ENCODE results near the gene PDE6B.

PDE6B gene

DNA sequence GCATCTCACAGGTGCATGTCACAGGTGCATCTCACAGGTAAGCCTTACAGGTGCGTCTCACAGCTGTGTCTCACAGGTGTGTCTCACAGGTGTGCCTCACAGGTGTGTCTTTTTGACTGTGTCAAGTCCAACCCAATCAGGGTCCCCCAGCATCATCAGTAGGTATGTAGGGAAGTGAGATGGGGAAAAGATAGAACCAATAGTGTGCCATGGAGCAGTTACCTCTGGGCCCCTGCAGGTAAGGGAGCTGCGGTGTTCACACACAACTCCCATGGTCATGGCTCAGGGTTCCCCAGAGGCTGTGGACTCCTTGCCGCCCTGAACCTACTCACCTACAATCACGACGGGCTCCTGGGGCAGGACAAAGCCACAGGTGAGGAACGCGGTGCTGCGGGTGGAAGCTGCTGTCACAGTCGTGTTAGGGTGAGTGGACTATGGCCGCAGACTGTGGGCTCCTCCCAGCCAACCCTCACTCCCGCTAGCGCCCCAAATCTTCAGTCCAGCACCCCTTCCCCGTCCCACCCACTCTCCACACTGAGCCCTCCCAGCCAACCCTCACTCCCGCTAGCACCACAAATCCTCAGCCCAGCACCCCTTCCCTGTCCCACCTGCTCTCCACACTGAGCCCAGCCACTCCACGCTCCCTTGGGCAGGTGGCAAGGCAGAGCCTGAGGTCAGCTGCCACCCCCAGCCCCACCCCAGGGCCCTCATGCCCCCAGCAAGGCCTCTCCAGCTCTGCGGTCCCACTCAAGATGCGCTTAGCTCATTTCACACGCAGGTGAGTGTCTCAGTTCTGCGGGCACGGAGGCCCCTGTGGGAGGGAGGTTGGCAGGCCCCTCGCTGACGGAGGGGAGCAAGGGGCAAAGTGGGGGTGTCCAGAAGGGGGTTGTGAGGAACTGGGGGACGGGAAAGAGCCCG is 2.1 kb upstream of the PDE6B start:
- TF ChIP-seq, protein P1, sequence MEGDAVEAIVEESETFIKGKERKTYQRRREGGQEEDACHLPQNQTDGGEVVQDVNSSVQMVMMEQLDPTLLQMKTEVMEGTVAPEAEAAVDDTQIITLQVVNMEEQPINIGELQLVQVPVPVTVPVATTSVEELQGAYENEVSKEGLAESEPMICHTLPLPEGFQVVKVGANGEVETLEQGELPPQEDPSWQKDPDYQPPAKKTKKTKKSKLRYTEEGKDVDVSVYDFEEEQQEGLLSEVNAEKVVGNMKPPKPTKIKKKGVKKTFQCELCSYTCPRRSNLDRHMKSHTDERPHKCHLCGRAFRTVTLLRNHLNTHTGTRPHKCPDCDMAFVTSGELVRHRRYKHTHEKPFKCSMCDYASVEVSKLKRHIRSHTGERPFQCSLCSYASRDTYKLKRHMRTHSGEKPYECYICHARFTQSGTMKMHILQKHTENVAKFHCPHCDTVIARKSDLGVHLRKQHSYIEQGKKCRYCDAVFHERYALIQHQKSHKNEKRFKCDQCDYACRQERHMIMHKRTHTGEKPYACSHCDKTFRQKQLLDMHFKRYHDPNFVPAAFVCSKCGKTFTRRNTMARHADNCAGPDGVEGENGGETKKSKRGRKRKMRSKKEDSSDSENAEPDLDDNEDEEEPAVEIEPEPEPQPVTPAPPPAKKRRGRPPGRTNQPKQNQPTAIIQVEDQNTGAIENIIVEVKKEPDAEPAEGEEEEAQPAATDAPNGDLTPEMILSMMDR (conservative IDR thresholded peaks at IDR 0.05; ENCODE audit: low read length): no peak
- H3K4me3 ChIP-seq (ENCODE audit: low read length): no peak overlapping the region
- DNase-seq (ENCODE audit: low read depth): no peak

DNA sequence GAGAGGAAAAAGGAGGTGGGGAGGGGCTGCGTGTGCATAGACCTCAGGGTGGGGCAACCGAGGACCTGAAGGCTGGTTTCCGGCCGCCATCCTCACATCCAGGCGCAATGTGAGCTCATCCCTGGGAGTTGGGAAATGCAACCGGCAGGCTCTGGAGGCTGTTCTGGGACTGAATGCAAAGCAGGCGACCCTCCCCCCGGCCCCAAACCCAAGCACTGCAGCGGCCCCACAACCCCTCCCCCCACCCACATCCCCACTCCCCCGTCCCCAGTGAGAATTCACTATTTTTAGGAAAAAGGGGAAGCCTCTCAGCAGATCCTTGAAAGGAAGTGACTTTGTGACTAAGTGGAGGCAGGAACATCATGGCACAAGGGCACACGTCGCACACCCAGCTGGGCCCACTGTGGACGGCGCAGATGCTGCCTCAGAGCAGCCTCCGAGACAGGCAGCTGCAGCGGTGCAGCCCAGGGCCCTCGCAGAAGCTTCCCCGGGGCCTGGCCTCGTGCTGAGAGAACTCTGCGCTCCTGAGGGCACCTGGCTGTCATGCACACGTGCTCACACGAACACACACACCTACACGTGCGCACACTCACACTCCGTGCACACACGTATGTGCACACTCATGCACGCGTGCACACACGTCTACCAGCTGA is 1.3 kb upstream of the PDE6B start:
- TF ChIP-seq, protein P1 (conservative IDR thresholded peaks at IDR 0.05; ENCODE audit: low read length): no peak
- DNase-seq (ENCODE audit: low read depth): no peak

DNA sequence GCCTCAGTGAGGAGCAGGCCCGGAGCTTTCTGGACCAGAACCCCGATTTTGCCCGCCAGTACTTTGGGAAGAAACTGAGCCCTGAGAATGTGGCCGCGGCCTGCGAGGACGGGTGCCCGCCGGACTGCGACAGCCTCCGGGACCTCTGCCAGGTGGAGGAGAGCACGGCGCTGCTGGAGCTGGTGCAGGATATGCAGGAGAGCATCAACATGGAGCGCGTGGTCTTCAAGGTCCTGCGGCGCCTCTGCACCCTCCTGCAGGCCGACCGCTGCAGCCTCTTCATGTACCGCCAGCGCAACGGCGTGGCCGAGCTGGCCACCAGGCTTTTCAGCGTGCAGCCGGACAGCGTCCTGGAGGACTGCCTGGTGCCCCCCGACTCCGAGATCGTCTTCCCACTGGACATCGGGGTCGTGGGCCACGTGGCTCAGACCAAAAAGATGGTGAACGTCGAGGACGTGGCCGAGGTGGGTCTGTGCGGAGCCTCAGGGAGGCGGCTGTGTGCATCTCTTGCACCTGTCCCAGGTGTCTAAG is 323 bp downstream of the PDE6B start:
- DNase-seq (ENCODE audit: low read depth): no peak
- H3K4me3 ChIP-seq (ENCODE audit: low read length): no peak overlapping the region
- TF ChIP-seq, protein P1 (conservative IDR thresholded peaks at IDR 0.05; ENCODE audit: low read length): no peak

More for the DNA sequence above, 1.3 kb upstream of the PDE6B start:
- H3K4me3 ChIP-seq (ENCODE audit: low read length): no peak overlapping the region

DNA sequence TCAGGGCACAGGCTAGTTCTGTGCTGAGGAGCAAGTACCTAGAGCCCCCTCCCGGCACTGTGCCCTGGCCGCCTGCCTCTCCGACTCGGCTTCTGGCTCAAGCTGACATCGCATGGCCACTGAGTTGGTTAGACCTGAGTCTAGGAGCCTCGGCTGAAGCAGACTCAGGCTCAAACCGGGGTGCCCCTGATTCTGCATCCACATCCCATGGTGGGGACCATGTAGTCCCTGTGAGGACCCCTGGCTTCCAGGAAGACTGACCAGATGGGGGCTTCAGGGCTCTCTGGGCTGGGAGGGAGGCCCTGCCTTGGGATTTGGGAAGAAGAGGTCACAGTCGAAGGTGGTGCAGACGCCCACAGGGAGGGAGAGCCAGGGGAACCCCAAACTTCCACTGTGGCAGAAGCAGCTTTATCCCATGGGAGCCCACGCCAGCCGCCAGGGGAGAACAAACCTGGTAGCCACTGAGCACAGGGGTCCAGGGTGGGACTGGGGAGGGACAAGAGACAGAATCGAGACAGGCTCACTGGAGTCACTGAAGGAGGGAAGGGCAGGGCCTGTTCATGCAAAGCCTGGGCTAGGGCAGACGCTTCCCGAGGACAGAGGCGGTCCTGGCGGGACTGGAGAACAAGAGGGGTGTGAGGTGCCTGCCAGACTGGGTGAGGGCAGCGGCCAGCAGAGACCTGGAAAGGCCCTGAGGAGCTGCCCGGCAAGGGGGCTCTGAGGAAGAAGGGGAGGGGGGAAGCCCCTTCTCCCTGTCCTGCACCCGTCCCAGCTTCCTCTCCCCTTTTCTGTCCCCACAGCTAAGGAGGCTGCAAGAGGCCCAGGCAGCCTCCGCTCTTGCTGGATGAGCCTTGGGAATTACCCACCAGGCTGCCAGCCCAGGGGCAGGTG is 1.1 kb downstream of the PDE6B start:
- TF ChIP-seq, protein P1 (conservative IDR thresholded peaks at IDR 0.05; ENCODE audit: low read length): no peak

DNA sequence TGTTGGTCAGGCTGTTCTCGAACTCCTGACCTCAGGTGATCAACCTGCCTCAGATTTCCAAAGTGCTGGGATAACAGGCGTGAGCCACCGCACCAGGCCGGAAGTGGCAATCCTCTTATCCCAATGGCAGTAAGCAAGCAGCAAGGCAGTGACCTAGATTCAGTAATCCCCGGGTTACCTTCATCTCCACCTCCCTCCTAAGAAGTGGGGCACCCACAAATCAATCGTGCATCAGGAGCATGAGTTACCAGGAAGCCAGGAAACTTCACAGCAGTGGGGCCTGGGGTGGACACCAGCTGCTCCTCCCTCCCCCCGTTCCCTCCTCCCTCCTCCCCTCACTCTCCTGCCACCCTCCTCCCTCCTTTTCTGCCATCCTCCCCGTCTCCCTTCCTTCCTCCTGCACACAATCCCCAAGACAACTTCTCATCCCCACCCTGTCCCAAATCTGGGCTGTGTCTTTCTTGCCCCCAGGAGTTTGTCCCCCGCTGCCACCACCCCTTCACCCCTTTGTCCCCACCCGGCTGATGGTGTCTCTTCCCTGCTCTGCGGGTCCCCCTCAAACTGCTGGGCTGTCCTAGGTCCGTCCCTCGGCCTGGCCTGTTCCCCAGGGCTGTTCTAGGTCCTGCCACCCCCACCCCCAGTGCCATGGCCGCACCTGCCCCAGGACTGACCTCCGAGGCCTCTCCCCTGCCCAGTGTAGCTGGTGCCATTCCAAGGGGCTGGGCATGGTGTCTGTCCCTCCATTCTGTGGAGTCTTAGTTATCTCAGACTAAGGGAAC is 2.2 kb downstream of the PDE6B start:
- no peak overlapping the region for H3K4me3 ChIP-seq (ENCODE audit: low read length)
- no peak for DNase-seq (ENCODE audit: low read depth)
- TF ChIP-seq, protein P1 (conservative IDR thresholded peaks at IDR 0.05; ENCODE audit: low read length): no peak

More for the DNA sequence above, 1.1 kb downstream of the PDE6B start:
- DNase-seq (ENCODE audit: low read depth): no peak
- no peak overlapping the region for H3K4me3 ChIP-seq (ENCODE audit: low read length)

DNA sequence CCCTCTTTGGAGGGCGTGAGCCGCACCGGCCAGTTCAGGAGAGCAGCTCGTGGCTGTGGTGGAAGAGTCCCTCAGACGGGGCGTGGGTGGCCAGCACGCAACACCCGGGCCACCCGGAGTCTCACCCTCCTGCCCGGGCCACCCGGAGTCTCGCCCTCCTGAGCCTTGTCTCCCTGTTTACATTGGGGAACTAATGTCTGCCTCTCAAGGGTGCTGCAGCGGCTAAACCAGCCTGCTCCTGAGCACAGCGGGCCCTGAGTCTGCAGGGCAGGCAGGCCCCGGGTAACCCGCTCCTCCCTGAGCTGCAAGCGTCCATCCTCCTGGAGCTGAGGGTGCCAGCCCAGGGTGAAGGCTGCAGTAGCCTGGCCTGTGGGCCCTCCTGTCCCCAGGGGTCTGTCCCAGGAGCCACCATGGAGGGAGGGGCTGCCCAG is 3.0 kb downstream of the PDE6B start:
- TF ChIP-seq, protein P1 (conservative IDR thresholded peaks at IDR 0.05; ENCODE audit: low read length): no peak
- no peak overlapping the region for H3K4me3 ChIP-seq (ENCODE audit: low read length)
- DNase-seq (ENCODE audit: low read depth): no peak

Data from AG10803 (cell line).